SW480 (cell line): ENCODE results near the gene LAMB1.

Experiments used
- DNase-seq: peaks from one replicate; pipeline ENCODE4 v3.0.0-alpha.2; 2016; ENCODE audit warnings: low spot score

LAMB1 gene

GRCh38 chr7:107998660-107999480, 4.1 kb downstream of the LAMB1 start:
- no peak for DNase-seq

- no peak for DNase-seq
Observed at GRCh38 chr7:107998150-107998549, 4.8 kb downstream of the LAMB1 start.

- peak; percentile 9 for DNase-seq
Observed at GRCh38 chr7:107996072-107996882, 6.7 kb downstream of the LAMB1 start.

GRCh38 chr7:107995184-107996071, 7.5 kb downstream of the LAMB1 start:
- peak; percentile 12 for DNase-seq

- no peak for DNase-seq
Observed at GRCh38 chr7:107994421-107995030, 8.4 kb downstream of the LAMB1 start.

- DNase-seq: no peak
Observed at GRCh38 chr7:107993891-107994291, 9.1 kb downstream of the LAMB1 start.

GRCh38 chr7:107989618-107990373, 13.2 kb downstream of the LAMB1 start:
- DNase-seq: no peak

GRCh38 chr7:107982918-107983389, 20.0 kb downstream of the LAMB1 start:
- DNase-seq: no peak

- no peak for DNase-seq
Observed at GRCh38 chr7:107982042-107982840, 20.7 kb downstream of the LAMB1 start.

GRCh38 chr7:107981466-107981865, 21.5 kb downstream of the LAMB1 start:
- DNase-seq: no peak

- DNase-seq: no peak
Observed at GRCh38 chr7:107980671-107981190, 22.2 kb downstream of the LAMB1 start.

- no peak for DNase-seq
Observed at GRCh38 chr7:107980171-107980570, 22.8 kb downstream of the LAMB1 start.

GRCh38 chr7:107978815-107979408, 24.0 kb downstream of the LAMB1 start:
- no peak for DNase-seq

- no peak for DNase-seq
Observed at GRCh38 chr7:107977048-107977447, 25.9 kb downstream of the LAMB1 start.

GRCh38 chr7:107976620-107977019, 26.3 kb downstream of the LAMB1 start:
- no peak for DNase-seq

- no peak for DNase-seq
Observed at GRCh38 chr7:107975394-107976013, 27.5 kb downstream of the LAMB1 start.

- DNase-seq: no peak
Observed at GRCh38 chr7:107973861-107974260, 29.1 kb downstream of the LAMB1 start.

GRCh38 chr7:107972941-107973376, 30.0 kb downstream of the LAMB1 start:
- DNase-seq: no peak

- no peak for DNase-seq
Observed at GRCh38 chr7:107972075-107972482, 30.9 kb downstream of the LAMB1 start.
